Ecto neural progenitor cell (in vitro differentiated cells): Measurements from ENCODE around the gene GTPBP10.
A peak's percentile ranks its signal among the peaks of the same experiment; 100 is the strongest.
"Not testable (repeated sequence)": the region's sequence is repeated elsewhere in the genome, so short reads cannot be mapped to it uniquely, and the experiment has no call there.

Source experiments
- DNase-seq: peaks from one replicate; pipeline ENCODE4 v3.0.0-alpha.2; 2018; ENCODE audit warnings: low spot score

The GTPBP10 gene, protein sequence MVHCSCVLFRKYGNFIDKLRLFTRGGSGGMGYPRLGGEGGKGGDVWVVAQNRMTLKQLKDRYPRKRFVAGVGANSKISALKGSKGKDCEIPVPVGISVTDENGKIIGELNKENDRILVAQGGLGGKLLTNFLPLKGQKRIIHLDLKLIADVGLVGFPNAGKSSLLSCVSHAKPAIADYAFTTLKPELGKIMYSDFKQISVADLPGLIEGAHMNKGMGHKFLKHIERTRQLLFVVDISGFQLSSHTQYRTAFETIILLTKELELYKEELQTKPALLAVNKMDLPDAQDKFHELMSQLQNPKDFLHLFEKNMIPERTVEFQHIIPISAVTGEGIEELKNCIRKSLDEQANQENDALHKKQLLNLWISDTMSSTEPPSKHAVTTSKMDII

DNA sequence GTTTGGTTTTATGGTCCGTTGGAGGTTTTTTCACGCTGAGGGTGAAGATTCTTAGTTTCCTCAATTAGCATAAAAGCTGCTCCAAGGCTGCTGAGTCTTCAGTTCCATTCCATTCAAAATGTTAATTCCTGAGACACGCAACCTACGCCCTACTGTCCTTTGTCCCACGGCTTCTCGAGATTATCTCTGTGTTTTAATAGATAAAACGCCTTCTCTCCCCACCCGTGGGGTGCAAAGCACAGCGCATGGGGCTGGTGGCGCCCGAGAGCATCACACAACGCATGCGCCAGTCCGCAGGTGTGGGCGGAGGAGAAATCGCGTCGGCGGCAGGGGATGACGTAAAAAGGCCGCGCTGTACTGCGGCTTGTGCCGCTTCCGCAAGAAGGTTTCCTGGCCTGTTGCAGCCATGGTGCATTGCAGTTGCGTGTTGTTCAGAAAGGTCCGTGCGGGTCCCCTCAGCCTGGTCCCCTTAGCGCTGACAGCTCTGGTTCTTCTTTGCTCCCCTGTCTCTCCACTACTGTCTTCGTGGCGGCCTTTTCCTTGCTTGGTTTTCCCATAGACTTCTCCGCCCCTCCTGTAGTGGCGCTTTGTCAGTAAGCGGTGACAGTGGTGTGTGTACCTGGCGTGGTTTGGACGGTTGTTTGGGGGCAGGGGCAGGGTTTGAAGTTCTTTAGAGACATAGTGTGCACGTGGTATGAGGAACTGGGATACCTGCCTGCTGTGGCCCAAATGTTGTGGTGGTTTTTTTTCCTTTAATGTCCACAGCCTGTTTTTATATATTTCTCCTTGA lies at the start of gene GTPBP10:
TSS of gene GTPBP10 (plus strand) at position 381 of the 790 bp plus-strand sequence. CDS start at position 407, 26 bp downstream.
- DNase-seq = peak; percentile 95

DNA sequence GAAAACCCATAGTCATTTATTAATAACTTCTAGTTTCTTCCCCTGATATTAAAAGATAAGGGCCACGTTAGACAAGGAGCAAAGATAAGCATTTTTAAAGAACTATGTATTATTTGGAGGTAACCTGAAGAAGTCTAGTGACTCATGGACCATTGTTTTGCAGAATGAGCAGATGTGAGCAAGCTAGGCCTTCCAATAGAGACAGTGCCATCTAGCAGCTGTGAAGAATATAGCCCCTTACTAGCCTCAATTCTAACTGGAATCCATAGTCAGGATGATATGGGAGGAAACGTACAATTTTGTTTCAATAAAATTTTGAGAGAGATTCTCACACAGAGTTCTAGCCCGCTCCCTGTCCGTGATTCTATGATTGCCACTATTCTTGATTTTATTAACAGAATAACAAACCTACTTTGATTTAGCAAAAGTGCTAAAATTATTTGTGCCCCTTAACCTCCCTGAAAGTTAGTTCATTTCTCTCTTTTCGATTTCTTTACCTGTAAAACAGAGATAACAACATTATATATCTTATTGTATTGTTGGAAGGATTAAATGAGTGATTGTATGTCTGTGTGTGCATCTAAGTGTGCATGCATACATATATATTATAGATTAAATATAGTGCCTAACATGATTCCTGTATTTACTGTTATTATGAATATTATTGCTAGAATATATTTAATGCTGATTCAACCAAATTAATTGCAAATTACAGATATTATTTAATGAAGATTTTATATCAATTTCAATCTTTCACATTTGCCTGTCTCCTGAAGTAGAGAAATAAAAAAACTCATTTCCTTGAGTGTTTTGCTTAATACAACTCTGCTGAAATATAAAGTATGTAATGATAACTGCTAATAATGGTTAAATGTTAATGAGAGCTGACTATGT lies 48.1 kb upstream of the GTPBP10 start:
- DNase-seq = no peak

DNA sequence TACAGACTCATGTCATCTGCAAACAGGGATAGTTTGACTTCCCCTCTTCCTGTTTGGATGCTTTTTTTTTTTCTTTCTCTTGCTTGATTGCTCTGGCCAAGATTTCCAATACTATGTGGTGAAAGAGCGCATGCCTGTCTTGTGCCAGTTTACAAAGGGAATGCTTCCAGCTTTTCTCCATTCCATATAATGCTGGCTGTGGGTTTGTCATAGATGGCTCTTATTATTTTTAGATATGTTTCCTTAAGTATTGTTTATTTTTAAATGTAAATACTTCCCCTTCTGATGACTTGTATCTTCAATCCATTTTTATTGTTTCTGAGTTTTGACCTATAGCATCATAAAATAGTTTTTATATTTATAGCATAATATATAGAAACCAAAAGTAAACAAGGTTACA lies 43.3 kb upstream of the GTPBP10 start:
- DNase-seq = no peak

DNA sequence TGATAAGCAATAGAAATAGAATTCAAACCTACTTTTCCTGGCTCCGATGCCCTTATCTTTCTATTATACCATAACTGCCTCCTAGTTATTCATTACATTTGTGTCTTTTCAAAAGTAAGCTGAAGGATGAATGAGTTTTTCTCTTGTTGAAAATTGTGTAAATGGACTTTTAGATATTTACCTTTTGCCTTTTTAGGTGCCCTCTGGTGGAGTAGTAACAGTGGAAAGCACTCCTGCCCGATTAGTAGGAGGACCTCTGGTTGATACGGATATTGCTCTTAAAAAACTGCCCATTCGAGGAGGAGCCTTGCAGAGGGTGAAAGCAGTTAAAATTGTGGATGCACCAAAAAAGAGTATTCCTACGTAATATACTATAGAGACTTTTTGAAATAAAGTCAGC lies 36.6 kb upstream of the GTPBP10 start:
- no peak for DNase-seq

DNA sequence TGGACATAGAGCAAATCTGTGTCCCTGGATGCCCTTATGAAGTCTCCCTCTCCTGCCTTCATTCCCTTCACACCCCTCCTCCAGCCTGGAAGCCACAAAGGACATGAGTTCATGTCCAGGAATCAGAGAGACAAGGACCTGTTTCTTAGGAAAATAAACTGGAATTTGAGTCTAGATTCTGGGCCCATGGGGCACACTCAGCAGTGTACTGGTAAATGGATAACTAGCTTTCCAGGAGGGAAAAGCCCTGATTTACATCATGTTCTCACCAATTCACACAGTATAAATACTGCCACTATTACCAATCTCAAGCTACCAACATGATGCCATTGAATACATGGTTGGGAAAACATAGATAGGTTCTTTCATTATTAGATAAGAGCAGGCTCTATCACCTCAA lies 35.3 kb upstream of the GTPBP10 start:
- no peak for DNase-seq

DNA sequence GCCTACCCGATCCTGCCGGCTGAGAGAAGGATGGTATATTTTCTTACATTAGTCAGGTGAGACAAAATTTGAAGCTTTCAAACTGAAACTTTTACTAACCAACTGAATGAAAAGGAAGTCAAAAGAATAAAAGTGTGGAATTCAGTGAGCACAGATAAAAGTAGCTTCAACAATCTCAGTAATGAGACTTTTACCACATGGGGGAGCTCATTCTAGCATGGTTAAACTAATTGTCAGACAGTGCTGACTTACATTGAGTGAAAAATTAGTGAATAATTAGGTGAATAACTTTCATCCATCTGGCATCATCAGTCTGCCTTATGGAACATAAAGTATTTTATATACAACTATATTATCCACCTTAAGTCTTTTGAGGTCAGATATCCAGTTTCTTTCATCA lies 33.8 kb upstream of the GTPBP10 start:
- no peak for DNase-seq

DNA sequence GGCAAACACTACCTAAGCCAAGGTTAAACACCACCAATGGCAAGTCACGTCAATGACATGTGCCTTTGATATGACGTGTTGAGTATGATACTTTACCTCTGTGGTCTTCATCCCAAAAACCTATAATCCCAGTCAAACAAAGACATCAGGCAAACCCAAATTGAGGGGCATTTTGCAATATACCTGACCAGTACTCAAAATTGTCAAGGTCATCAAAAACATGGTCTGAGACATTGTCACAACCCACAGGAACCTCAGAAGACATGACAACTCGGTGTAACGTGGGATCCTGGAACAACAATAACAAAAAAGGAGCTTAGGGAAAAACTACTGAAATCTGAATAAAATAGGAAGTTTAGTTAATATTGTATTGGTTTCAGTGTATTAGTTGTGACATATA lies 32.6 kb upstream of the GTPBP10 start:
- no peak for DNase-seq

DNA sequence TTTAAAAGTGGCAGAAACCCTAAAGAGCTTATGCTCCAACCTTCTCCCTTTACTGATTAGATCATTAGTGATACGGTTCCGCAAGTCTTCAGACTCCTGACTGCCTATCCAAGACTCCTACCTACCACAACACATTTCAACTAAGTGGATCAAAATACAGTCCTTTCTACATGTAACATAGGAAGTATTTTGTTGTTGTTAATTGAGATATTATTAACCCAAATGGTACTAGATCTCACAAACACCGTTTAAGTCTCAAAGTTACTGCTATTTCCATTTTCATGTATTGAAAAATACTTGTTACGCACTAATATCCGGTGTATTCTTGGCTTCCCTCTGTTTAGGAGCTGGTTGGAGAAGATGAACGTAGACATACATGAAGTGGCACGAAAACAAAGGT lies 26.5 kb upstream of the GTPBP10 start:
- DNase-seq = no peak

DNA sequence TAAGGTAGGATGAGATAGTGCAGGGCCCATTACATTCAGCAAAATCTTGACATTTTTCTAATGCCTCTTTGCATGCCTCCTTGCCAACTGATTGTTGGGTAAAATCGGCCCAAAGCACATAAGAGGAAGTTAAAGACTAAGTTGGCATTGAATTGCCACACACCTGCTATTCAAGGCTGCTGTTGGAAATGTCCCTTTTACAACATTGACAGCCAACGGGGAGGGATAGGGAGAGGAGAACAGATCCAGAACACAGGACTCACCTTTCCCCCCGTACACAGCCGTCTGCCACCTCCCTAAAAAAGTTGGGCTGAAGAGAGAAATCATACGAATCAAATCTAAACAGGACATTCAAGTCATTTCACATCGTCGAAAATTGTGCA lies 26.1 kb upstream of the GTPBP10 start:
- no peak for DNase-seq

DNA sequence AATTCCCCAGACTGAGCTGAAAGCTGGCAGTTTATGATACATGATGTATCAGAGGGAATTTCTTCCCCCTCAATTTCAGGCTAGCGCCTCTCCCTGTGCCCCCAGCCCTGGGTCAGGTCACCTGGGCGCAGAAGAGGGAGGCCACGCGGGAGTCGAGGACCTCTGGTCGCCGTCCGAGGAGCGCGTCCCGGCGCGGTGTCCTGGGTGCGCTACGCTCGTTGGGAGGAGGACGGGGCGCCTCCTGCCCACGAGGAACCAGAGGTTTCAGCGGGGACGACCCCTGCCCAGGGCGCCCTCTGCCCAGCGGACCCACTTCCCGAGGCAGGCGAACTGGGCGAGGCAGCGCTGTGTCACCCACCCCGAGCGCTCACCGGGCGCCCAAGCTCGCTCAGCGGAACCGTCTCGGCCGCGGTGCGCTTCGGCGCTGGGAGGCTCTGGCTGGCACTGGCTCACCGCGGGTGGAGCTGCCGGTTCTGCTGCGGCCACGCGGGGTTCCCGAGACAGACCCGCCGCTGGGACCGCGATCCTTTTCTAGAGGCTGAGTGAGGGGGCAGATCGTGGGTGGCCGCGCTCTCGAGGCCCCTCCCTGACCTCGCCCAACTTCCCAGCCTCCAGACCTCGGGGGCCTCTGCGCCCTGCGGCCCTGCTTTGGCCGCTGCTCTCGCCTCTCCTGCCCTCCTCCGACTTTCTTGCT lies 25.6 kb upstream of the GTPBP10 start, which contains the start of gene FAM237B:
TSS of gene FAM237B (minus strand) at position 504 of the 694 bp plus-strand sequence. CDS start 1,556 bp downstream, outside the sequence.
- peak; percentile 74 for DNase-seq

DNA sequence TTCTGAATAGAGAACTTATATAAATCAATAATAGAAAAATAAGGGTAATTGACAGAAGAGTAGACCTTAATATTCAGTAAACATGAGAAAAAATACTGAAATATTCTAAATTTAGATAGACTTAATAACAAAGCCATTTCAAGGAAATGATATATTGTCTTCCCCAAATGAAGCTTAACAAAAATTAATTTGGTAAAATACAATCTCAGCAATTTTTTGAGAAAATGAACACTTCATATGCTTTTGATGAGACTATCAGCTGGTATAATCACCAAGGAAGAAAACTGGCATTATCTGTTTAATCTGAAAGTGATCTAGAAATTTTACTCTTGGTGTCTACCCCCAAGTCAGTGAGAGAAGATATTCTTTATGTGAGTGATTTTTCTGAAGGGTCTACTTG lies 23.7 kb upstream of the GTPBP10 start:
- no peak for DNase-seq

DNA sequence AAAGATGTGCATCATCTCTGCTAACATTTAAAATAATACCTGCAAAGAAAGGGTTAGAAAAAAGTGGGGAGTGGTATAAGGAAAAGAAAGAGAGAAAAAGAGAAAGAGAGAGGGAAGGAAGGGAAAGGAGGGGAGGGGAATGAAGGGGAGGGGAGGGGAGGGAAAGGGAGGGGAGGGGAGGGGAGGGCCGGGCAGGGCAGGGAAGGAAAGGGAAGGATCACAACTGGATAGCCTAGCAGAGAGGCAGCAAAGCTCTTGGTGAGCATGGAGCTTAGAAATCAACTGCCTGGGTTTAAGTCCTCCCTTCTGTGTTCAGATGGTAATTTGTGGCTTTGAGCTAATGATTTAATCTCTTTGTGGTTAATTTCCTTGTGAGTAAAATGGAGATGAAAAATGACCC lies 20.0 kb upstream of the GTPBP10 start:
- no peak for DNase-seq

DNA sequence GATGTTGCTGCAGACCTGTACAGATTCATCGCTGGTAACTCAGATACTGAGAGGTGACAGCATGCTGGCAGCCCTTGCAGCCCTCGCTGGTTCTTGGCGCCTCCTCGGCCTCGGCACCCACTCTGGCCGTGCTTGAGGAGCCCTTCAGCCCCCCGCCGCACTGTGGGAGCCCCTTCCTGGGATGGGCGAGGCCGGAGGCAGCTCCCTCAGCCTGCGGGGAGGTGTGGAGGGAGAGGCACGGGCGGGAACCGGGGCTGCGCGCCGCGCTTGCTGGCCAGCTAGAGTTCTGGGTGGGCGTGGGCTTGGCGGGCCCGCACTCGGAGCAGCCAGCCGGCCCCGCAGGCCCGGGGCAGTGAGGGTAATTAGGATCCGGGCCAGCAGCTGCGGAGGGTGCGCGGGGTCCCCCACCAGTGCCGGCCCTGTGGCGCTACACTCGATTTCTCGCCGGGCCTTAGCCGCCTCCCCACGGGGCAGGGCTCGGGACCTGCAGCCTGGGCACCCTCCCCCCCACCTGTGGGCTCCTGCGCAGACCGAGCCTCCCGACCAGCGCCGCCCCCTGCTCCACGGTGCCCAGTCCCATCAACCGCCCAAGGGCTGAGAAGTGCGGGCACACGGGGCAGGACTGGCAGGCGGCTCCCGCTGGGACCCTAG lies 12.2 kb upstream of the GTPBP10 start:
- DNase-seq = no peak

DNA sequence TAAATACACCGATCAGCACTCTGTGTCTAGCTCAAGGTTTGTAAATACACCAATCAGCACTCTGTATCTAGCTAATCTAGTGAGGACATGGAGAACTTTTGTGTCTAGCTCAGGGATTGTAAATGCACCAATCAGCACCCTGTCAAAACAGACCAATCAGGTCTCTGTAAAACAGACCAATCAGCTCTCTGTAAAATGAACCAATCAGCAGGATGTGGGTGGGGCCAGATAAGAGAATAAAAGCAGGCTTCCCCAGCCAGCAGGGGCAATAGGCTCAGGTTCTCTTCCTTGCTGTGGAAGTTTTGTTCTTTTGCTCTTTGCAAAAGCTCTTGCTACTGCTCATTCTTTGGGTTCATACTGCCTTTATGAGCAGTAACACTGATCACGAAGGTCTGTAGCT lies 11.6 kb upstream of the GTPBP10 start:
- not testable (repeated sequence) for DNase-seq

DNA sequence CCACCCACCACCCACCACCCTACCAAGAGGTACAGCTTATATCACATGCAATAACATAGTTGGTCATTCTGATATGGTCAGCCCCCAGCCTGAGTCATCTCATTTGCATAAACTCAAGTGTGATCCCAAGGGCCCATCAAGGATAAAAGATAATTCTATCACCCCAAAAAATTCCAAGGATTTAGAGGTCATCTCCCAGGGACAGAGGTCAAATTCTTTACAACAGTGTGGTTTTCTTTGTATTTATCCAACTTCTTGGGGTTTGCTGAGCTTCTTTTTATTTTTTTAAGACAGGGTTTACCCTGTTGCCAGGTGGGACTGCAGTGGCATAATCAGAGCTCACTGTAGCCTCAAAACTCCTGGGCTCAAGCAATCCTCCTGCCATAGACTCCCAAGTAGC lies 9.4 kb upstream of the GTPBP10 start:
- no peak for DNase-seq

DNA sequence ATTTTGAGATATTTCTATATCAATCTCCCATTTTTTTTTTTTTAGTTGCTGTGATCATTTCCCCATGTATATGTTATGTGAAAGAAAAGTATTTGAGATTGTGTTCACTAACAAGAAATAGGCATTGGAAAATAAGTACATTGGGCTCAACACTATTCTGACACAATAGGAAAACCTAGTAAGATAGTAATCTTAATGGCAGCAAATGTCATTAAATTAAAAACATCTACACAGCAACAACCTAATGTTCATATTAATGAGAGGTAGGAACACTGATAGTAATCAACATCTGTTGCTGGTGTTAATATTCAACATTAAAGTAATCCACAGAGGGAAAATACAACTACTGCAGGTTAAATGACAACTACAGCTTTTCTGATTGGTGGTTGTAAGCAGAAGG lies 1.5 kb upstream of the GTPBP10 start:
- DNase-seq = no peak

DNA sequence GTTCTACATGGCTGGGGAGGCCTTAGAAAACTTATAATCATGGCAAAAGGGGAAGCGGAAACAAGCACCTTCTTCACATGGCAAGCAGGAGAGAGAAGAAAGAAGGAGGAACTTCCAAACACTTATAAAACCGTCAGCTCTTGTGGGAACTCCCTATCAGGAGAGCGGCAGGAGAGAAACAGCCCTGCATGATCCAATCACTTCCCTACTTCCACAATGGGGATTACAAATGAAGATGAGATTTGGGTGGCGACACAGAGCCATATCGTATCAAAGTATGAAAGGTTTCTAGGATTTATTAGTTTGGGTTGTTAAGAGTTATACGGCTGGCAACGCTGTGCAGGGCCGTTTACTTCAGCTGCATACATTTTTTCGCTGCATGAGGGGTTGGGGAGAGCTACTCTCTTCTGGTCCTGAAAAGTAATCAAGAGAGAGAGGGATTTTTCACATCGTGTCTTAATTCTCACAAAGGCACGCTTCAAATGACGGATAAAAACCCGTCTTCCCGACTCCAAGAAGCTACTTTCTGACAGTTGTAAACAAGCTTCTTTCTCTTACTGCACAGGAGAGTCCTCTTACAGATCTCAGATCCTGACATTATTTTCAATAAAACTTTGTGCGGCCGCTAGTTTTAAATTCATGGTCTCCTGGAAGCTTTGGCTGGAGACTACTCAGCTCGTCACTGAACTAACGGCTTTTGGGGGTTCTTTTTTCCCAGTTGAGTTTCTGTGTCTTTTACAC lies 751 bp upstream of the GTPBP10 start:
- no peak for DNase-seq

DNA sequence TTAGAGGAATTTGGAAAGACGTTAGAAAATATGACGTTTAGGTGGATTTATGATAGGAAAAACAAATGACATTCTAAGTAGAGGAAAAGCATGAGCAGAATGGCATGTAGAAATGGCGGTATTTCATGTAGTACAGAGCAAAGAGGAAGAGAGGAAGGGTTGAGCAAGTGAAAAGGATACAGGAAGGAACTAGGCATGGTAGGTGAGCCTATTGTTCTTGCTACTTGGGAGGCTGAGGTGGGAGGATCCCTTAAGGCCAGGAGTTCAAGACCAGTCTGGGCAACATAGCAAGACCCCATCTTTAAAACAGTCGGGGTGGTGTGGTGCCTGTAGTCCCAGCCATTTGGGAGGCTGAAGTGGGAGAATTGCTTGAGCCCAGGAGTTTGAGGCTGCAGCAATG lies 1.2 kb downstream of the GTPBP10 start:
- DNase-seq = no peak

DNA sequence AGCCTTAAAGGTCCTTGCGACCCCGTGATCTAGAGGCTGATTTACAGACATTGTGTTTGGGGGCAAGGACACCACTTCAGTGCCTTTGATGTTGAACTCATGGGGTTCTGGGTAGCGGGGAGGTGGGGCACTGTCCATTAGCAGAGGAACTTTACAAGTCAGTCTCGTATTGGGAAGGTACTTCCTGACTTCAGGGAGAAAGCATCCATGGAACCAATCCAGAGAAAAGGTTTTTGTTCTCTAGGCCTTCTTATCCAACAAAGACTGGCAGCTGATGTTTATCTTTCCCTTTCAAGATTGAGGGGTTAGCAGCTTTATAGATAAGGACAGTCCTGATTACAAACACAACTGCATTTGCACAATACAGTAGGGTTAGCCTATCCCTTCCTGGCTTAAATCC lies 2.8 kb downstream of the GTPBP10 start:
- no peak for DNase-seq

DNA sequence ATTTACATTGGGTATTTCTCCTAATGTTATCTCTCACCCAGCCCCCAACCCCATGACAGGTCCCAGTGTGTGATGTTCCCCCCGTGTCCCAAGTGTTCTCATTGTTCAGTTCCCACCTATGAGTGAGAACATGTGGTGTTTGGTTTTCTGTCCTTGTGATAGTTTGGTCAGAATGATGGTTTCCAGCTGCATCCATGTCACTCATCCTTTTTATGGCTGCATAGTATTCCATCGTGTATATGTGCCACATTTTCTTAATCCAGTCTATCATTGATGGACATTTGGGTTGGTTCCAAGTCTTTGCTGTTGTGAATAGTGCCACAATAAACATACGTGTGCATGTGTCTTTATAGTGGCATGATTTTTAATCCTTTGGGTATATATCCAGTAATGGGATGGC lies 3.5 kb downstream of the GTPBP10 start:
- DNase-seq = not testable (repeated sequence)
